Adipose tissue (tissue), 3 donors: ENCODE data around the gene POLR1H. TPM values are rescaled to one million over a fixed set of nuclear protein-coding genes. Genes with fewer than 3 reads are reported as not detected.

ENCODE experiments used
- H3K27ac ChIP-seq: one replicate; pipeline ENCODE4 v1.5.1; 2013; ENCODE audit warnings: low read depth, low read length
- WGBS, 3 donors: extraction: QIAGEN DNeasy Blood & Tissue Kit; methylation state at CpG; one replicate each; pipeline ENCODE4 v1.1.7; 2013; 5-methylcytosine and 5-hydroxymethylcytosine counted together
- polyA plus RNA-seq, 3 donors: library from polyadenylated mRNA; stranded (reverse); fragments of 200-250 nt; gene quantifications; one replicate each; pipeline ENCODE4 v1.2.3, GENCODE V29; 2013
- donor health status: healthy with polysubstance abuse.
- donor health status: Bipolar disorder and iron deficiency.
- donor health status: healthy.

The POLR1H gene
- polyA plus RNA-seq, 3 donors = 33.2 to 39.4 (median 33.5) TPM

GRCh38 chr6:30053682-30054081 is 7.4 kb upstream of the POLR1H start:
- H3K27ac ChIP-seq = no peak overlapping the region
- WGBS, 3 donors = 81 to 84% (median 84%) methylated on average over 3 of the region's 3 CpGs

GRCh38 chr6:30055513-30055912 is 5.6 kb upstream of the POLR1H start:
- H3K27ac ChIP-seq = no peak overlapping the region
- 67 to 69% (median 68%) methylated on average over 1 of the region's 1 CpG for WGBS, 3 donors

- 0 to 1% (median 0%) methylated on average over 24 of the region's 24 CpGs for WGBS, 3 donors
- no peak overlapping the region for H3K27ac ChIP-seq
These were observed 416 bp upstream of the POLR1H start for GRCh38 chr6:30060606-30061091.

GRCh38 chr6:30061858-30062458 is 893 bp downstream of the POLR1H start:
- WGBS, 3 donors = 24 to 60% (median 50%) methylated on average over 13 of the region's 13 CpGs
- H3K27ac ChIP-seq = peak overlapping the region; percentile 77

- WGBS, 3 donors = 88 to 98% (median 88%) methylated on average over 7 of the region's 7 CpGs
- H3K27ac ChIP-seq = no peak overlapping the region
These were observed 1.6 kb downstream of the POLR1H start for GRCh38 chr6:30062471-30063178.

GRCh38 chr6:30063315-30063714 is 2.2 kb downstream of the POLR1H start:
- no peak overlapping the region for H3K27ac ChIP-seq
- WGBS, 3 donors = 63 to 97% (median 74%) methylated on average over 2 of the region's 2 CpGs

GRCh38 chr6:30066082-30066481 is 5.0 kb downstream of the POLR1H start:
- WGBS, 3 donors = 8 to 12% (median 10%) methylated on average over 4 of the region's 4 CpGs
- H3K27ac ChIP-seq = no peak overlapping the region

GRCh38 chr6:30066577-30067459 is 5.8 kb downstream of the POLR1H start, which contains the start of gene PPP1R11:
Gene PPP1R11 (plus strand): TSS chr6:30067198. CDS start chr6:30067411, 213 bp downstream.
- 0% methylated on average over 43 to 46 of the region's 46 CpGs for WGBS, 3 donors

GRCh38 chr6:30067460-30068139 is 6.5 kb downstream of the POLR1H start:
- peak overlapping the region; percentile 38 for H3K27ac ChIP-seq
- 10 to 14% (median 10%) methylated on average over 8 of the region's 8 CpGs for WGBS, 3 donors

More at GRCh38 chr6:30066577-30067459, 5.8 kb downstream of the POLR1H start, which contains the start of gene PPP1R11:
- H3K27ac ChIP-seq = peak within 1 kb of the TSS; percentile 38

- WGBS, 3 donors = 24 to 40% (median 33%) methylated on average over 66 to 68 of the region's 68 CpGs
- no peak overlapping the region for H3K27ac ChIP-seq
These were observed 10.2 kb downstream of the POLR1H start for GRCh38 chr6:30071081-30071818.

- 49 to 61% (median 50%) methylated on average over 3 of the region's 3 CpGs for WGBS, 3 donors
- no peak overlapping the region for H3K27ac ChIP-seq
These were observed 10.8 kb downstream of the POLR1H start for GRCh38 chr6:30071858-30072257.

GRCh38 chr6:30073489-30074235 is 12.6 kb downstream of the POLR1H start:
- WGBS, 3 donors = 57 to 66% (median 59%) methylated on average over 7 of the region's 7 CpGs
- no peak overlapping the region for H3K27ac ChIP-seq

GRCh38 chr6:30074331-30075093 is 13.4 kb downstream of the POLR1H start:
- WGBS, 3 donors = 4 to 10% (median 10%) methylated on average over 33 to 37 of the region's 37 CpGs
- no peak overlapping the region for H3K27ac ChIP-seq

GRCh38 chr6:30075094-30075789 is 14.2 kb downstream of the POLR1H start, which contains the start of gene RNF39:
Gene RNF39 (minus strand): TSS chr6:30075769. CDS start chr6:30075585, 184 bp downstream.
- WGBS, 3 donors = 1 to 2% (median 1%) methylated on average over 56 to 64 of the region's 64 CpGs
- no peak within 1 kb of the TSS for H3K27ac ChIP-seq
